PFSK-1 (cell line): ENCODE data around the gene LOXL3. TPM values are rescaled to one million over a fixed set of nuclear protein-coding genes. Genes with fewer than 3 reads are reported as not detected.

Experiments used
- FOXP2 ChIP-seq: optimal IDR thresholded peaks from 2 replicates; pipeline ENCODE3; 2011; ENCODE audit warnings: borderline replicate concordance, control low read depth, inconsistent platforms; ENCODE audit not compliant: insufficient read depth; ENCODE audit errors: extremely low read length, extremely low read depth
- POLR2AphosphoS5 ChIP-seq: IDR thresholded peaks from 2 replicates; pipeline ENCODE4 v1.6.1; 2012; ENCODE audit warnings: low read depth, mild to moderate bottlenecking, control low read depth, low read length, moderate library complexity
- REST ChIP-seq, 2 experiments: IDR thresholded peaks; 2 replicates each; pipeline versions ENCODE4 v1.6.1 to v1.8.0; 2011 to 2012; ENCODE audit warnings: low read depth in 2 of 2, low read length in 2 of 2, control low read depth in 1 of 2, inconsistent platforms in 1 of 2, mild to moderate bottlenecking in 1 of 2, moderate library complexity in 1 of 2; ENCODE audit not compliant: insufficient read depth in 1 of 2
- SIN3A ChIP-seq: IDR thresholded peaks from 2 replicates; pipeline ENCODE4 v1.6.1; 2012; ENCODE audit warnings: mild to moderate bottlenecking, low read length, moderate library complexity, borderline replicate concordance; ENCODE audit not compliant: insufficient read depth
- TAF1 ChIP-seq: IDR thresholded peaks from 2 replicates; pipeline ENCODE4 v1.6.1; 2012; ENCODE audit warnings: low read length, control low read depth, borderline replicate concordance; ENCODE audit not compliant: insufficient read depth
- polyA plus RNA-seq: library from polyadenylated mRNA; unstranded; fragments of >200 nt; gene quantifications from one replicate; pipeline ENCODE4 v1.2.1, GENCODE V29; 2012; ENCODE audit warnings: low read depth, missing spikeins; ENCODE audit not compliant: insufficient read length

The LOXL3 gene, protein sequence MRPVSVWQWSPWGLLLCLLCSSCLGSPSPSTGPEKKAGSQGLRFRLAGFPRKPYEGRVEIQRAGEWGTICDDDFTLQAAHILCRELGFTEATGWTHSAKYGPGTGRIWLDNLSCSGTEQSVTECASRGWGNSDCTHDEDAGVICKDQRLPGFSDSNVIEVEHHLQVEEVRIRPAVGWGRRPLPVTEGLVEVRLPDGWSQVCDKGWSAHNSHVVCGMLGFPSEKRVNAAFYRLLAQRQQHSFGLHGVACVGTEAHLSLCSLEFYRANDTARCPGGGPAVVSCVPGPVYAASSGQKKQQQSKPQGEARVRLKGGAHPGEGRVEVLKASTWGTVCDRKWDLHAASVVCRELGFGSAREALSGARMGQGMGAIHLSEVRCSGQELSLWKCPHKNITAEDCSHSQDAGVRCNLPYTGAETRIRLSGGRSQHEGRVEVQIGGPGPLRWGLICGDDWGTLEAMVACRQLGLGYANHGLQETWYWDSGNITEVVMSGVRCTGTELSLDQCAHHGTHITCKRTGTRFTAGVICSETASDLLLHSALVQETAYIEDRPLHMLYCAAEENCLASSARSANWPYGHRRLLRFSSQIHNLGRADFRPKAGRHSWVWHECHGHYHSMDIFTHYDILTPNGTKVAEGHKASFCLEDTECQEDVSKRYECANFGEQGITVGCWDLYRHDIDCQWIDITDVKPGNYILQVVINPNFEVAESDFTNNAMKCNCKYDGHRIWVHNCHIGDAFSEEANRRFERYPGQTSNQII
- 0.41 TPM for polyA plus RNA-seq

DNA sequence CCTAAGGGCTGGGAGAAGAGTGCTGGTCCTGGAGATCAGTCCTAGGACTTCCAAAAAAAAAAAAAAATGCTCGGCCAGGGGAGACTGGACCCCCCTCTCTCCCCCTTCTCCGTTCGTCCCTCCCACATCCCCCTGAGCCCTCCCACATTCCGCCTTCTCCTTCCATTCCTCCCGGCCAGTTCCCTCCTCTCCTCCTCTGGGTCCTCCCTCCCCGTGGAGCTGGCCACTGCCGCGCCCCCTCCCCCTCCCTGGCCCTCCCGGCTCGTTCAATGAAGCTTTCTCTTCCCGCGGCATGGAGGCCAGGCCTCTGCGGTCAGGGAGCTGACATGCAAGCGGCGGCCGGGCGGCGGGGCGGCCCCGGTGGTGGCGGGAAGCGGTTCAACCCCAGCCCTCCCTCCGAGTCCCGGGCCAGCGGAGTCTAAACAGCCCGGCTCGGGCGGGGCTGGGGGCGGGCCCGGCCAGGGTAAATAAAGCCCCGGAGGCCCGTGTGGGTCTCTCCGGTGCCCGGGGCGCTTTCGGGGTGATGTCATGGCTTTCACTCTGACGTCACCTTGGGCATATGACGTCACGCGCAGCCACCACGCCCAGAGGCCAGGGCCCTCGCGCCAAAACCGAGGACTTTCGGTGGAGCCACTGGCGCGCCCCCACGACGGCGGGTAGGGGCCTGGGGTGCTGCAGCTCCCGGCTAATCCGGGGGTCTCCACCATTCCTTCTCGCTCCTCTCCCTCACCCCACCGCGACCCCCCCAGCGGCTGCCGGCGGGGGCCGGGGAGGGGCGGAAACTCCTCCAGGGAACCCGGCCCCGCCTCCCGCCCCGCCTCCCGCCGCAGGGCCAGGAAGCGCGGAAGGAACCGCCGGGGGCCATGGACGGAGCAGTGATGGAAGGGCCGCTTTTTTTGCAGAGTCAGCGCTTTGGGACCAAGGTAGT lies at the start of gene LOXL3, which contains the start of gene DOK1:
LOXL3 (minus strand) TSS at position 51 of the 928 bp plus-strand sequence. CDS start 1,308 bp downstream, outside the sequence.
DOK1 (plus strand) TSS at position 829 of the 928 bp plus-strand sequence; CDS start at position 864, 35 bp downstream.
- TF ChIP-seq SIN3A (no peak), TAF1 (no peak), FOXP2 (no peak), REST (IDR thresholded peaks at IDR 0.05; ENCODE audit: insufficient read depth in 1 of 2, low read depth in 2 of 2, low read length in 2 of 2) (no peak), POLR2AphosphoS5 (no peak)

GRCh38 chr2:74602586-74603281 lies 49.0 kb upstream of the LOXL3 start:
- TF ChIP-seq SIN3A (no peak), REST (IDR thresholded peaks at IDR 0.05; ENCODE audit: insufficient read depth in 1 of 2, low read depth in 2 of 2, low read length in 2 of 2) (no peak), POLR2AphosphoS5 (no peak), FOXP2 (no peak), TAF1 (no peak)

GRCh38 chr2:74599676-74600075 lies 45.9 kb upstream of the LOXL3 start:
- no peak for TF ChIP-seq SIN3A
- TF ChIP-seq POLR2AphosphoS5: no peak
- no peak for TF ChIP-seq TAF1
- TF ChIP-seq REST (IDR thresholded peaks at IDR 0.05; ENCODE audit: insufficient read depth in 1 of 2, low read depth in 2 of 2, low read length in 2 of 2): no peak
- TF ChIP-seq FOXP2: no peak

DNA sequence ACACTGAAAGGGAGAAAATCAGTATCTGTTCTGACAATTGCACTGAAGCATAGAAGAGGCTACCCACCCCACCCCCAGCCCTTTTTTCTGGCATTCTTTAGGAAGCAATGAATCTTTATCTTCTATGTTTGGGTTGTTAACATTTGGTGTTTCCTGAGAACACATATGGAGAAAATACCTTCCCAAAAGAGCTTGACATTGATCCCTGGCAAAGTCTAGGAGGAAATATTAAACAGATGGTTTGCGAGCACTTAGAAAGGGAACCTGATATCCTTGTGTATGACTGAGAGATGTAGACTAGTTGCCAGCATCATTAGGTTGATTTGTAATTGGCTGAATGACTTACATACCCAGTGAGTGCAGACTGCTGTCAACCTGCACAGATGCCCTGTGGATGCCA lies 43.7 kb upstream of the LOXL3 start:
- TF ChIP-seq REST (IDR thresholded peaks at IDR 0.05; ENCODE audit: insufficient read depth in 1 of 2, low read depth in 2 of 2, low read length in 2 of 2): no peak
- TF ChIP-seq POLR2AphosphoS5: no peak
- TF ChIP-seq SIN3A: no peak
- TF ChIP-seq TAF1: no peak
- no peak for TF ChIP-seq FOXP2
